SU-DHL-6 (cell line): ENCODE data around the gene OR9A2.

Experiments used
- H2AFZ ChIP-seq: fragments of 200-600 bp; sonication (generic); 2 replicates; pipeline ENCODE4 v1.6.1; 2014; ENCODE audit warnings: low read depth, mild to moderate bottlenecking, moderate library complexity, mixed read lengths, antibody characterized with exemption, low read length; ENCODE audit not compliant: severe bottlenecking
- H3F3A ChIP-seq: fragments of 200-600 bp; shearing (Covaris generic); 2 replicates; pipeline ENCODE4 v1.6.0; 2016; ENCODE audit warnings: antibody characterized with exemption, mild to moderate bottlenecking; ENCODE audit not compliant: insufficient read depth
- H3K27ac ChIP-seq: fragments of 200-600 bp; sonication (generic); 2 replicates; pipeline ENCODE4 v1.5.1; 2016; ENCODE audit warnings: low read depth, mild to moderate bottlenecking, low read length, moderate library complexity, mixed read lengths
- H3K27me3 ChIP-seq: fragments of 200-600 bp; sonication (generic), shearing (Covaris generic); 2 replicates; pipeline ENCODE4 v1.6.0; 2014; ENCODE audit warnings: mild to moderate bottlenecking, low read length
- H3K36me3 ChIP-seq: fragments of 200-600 bp; sonication (generic); 2 replicates; pipeline ENCODE4 v1.6.1; 2014; ENCODE audit warnings: mild to moderate bottlenecking, low read length, mixed read lengths
- H3K4me2 ChIP-seq: fragments of 300-600, 200-600 bp; shearing (Covaris generic), sonication (generic); 2 replicates; pipeline ENCODE4 v1.6.0; 2014; ENCODE audit warnings: low read length, low read depth, mild to moderate bottlenecking; ENCODE audit not compliant: poor library complexity, severe bottlenecking
- H3K4me3 ChIP-seq: fragments of 200-600 bp; sonication (generic); 2 replicates; pipeline ENCODE4 v1.5.1; 2014; ENCODE audit warnings: antibody characterized with exemption, low read length, mild to moderate bottlenecking, mixed read lengths; ENCODE audit not compliant: insufficient read depth, poor library complexity, severe bottlenecking
- H3K79me2 ChIP-seq: fragments of 200-600 bp; sonication (generic); 2 replicates; pipeline ENCODE4 v1.6.1; 2014; ENCODE audit warnings: mild to moderate bottlenecking, low read length, moderate library complexity; ENCODE audit not compliant: insufficient read depth
- H3K9ac ChIP-seq: fragments of 200-600 bp; sonication (generic); 2 replicates; pipeline ENCODE4 v1.7.0; 2014; ENCODE audit warnings: mild to moderate bottlenecking, low read length
- H3K9me2 ChIP-seq: fragments of 200-600 bp; sonication (generic); replicated peaks from 2 replicates; pipeline ENCODE4 v1.6.1; 2014; ENCODE audit warnings: low read length; ENCODE audit not compliant: insufficient read depth
- H3K9me3 ChIP-seq: fragments of 200-600 bp; sonication (generic); 2 replicates; pipeline ENCODE4 v1.6.1; 2014; ENCODE audit warnings: low read length, mixed read lengths; ENCODE audit not compliant: insufficient read depth
- H4K20me1 ChIP-seq: fragments of 200-600 bp; sonication (generic); 2 replicates; pipeline ENCODE4 v1.6.1; 2014; ENCODE audit warnings: low read depth, mild to moderate bottlenecking, antibody characterized with exemption, low read length, moderate library complexity, mixed read lengths
- CTCF ChIP-seq: fragments of 200-600 bp; sonication (generic); IDR thresholded peaks from one replicate; pipeline ENCODE4 v1.5.1; 2017; ENCODE audit warnings: antibody characterized with exemption, mild to moderate bottlenecking, low read length, moderate library complexity; ENCODE audit not compliant: insufficient read depth, poor library complexity, severe bottlenecking
- EZH2phosphoT487 ChIP-seq: fragments of 200-600 bp; sonication (generic), shearing (Covaris generic); conservative IDR thresholded peaks from 2 replicates; pipeline ENCODE4 v1.6.1; 2018; ENCODE audit warnings: mild to moderate bottlenecking, antibody characterized with exemption, low read length, moderate library complexity, mixed read lengths

OR9A2 gene, protein sequence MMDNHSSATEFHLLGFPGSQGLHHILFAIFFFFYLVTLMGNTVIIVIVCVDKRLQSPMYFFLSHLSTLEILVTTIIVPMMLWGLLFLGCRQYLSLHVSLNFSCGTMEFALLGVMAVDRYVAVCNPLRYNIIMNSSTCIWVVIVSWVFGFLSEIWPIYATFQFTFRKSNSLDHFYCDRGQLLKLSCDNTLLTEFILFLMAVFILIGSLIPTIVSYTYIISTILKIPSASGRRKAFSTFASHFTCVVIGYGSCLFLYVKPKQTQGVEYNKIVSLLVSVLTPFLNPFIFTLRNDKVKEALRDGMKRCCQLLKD

GRCh38 chr7:143027032-143027431 lies at the start of gene OR9A2:
TSS of gene OR9A2 (minus strand) at chr7:143027132. CDS start at chr7:143027132, 0 bp downstream.
- Histone ChIP-seq H3K9ac (no peak within 1 kb of the TSS), H2AFZ (no peak within 1 kb of the TSS), H3K9me3 (no peaks in the 10 kb centered on the region), H3K36me3 (no peaks in the 10 kb centered on the region), H3K4me2 (no peak within 1 kb of the TSS), H3K27me3 (no peaks in the 10 kb centered on the region), H3F3A (no peaks in the 10 kb centered on the region), H3K27ac (no peak within 1 kb of the TSS), H4K20me1 (no peaks in the 10 kb centered on the region), H3K79me2 (no peaks in the 10 kb centered on the region), H3K4me3 (no peak within 1 kb of the TSS), H3K9me2 (no peaks in the 10 kb centered on the region)
- TF ChIP-seq CTCF (no peak), EZH2phosphoT487 (no peak)

- Histone ChIP-seq H3K27ac (no peak overlapping the region), H3F3A (no peaks in the 10 kb centered on the region), H3K36me3 (no peaks in the 10 kb centered on the region), H3K4me2 (no peak overlapping the region), H3K9me3 (no peaks in the 10 kb centered on the region), H3K4me3 (no peak overlapping the region), H3K9ac (no peak overlapping the region), H3K79me2 (no peaks in the 10 kb centered on the region), H4K20me1 (no peaks in the 10 kb centered on the region), H2AFZ (no peak overlapping the region), H3K27me3 (no peaks in the 10 kb centered on the region), H3K9me2 (no peaks in the 10 kb centered on the region)
- TF ChIP-seq CTCF (no peak), EZH2phosphoT487 (no peak)
Measured at GRCh38 chr7:143074141-143074540, 47.2 kb upstream of the OR9A2 start.

DNA sequence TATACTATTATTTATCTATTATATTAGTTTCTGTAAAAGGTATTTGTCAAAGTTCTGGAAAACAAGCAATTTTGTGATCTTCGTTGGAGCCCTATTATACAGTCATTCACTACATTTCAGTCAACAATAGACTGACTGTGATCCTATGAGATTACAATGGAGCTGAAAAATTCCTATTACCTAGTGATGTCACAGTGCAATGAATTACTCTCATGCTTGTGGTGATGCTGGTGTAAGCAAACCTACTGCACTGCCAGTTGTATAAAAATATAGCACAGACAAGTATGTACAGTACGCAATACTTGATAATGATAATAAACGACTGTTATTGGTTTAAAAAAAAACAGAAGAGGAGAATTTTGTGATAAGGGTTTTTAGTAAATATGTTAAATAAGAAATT lies 46.6 kb upstream of the OR9A2 start:
- Histone ChIP-seq H4K20me1 (no peaks in the 10 kb centered on the region), H3K9me3 (no peaks in the 10 kb centered on the region), H2AFZ (no peak overlapping the region), H3K27ac (no peak overlapping the region), H3K9ac (no peak overlapping the region), H3F3A (no peaks in the 10 kb centered on the region), H3K79me2 (no peaks in the 10 kb centered on the region), H3K4me3 (no peak overlapping the region), H3K9me2 (no peaks in the 10 kb centered on the region), H3K4me2 (no peak overlapping the region), H3K36me3 (no peaks in the 10 kb centered on the region), H3K27me3 (no peaks in the 10 kb centered on the region)
- TF ChIP-seq CTCF (no peak), EZH2phosphoT487 (no peak)
